ENCODE measurements around the gene LRRTM4. TPM values are rescaled to one million over a fixed set of nuclear protein-coding genes. Genes with fewer than 3 reads are reported as not detected.

The LRRTM4 gene
- total RNA-seq, 2 donors from 2014 or later, result 0.32 to 0.84 TPM

DNA sequence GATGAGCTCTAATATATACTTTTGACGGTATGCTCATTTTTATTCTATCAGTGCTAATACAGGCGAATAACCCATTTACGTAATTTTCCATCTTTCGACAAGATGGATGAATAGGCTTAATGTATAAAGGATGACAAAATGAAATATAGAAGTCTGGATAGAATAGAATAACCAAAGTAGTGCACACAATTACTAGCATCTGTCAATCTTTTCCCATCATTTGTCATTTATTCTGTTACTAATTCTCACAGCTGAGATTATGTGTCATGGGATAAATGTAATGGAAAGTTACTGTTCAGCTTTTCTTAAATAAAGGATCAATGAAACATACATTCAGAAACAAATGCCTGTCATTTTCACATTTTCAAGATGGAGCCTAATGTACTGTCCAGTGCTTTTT is 548.6 kb downstream of the LRRTM4 start:
- ATAC-seq, result no peak
- intact Hi-C loops (cut with DNase I), result no loop called here
- no peak for DNase-seq

DNA sequence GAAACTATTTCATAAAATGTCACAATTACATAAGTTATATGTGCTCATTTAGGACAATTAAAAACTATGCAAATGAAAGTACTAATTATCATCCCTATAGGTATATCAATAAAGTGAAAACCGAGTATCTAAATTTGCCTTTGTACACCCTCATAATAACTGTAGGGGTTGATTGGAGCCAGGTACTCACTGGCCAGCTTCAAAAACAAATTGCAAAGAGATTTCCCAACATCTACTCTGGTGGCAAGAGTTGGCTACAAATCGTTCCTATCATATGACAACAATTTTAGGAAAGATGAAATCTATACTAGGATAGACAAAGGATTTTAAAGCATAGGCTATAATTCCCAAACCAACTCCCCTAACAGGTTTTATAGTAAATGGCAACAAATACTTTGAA is 556.4 kb downstream of the LRRTM4 start:
- ATAC-seq (no peak), DNase-seq (no peak)
- intact Hi-C loops (cut with DNase I), result no loop called here

DNA sequence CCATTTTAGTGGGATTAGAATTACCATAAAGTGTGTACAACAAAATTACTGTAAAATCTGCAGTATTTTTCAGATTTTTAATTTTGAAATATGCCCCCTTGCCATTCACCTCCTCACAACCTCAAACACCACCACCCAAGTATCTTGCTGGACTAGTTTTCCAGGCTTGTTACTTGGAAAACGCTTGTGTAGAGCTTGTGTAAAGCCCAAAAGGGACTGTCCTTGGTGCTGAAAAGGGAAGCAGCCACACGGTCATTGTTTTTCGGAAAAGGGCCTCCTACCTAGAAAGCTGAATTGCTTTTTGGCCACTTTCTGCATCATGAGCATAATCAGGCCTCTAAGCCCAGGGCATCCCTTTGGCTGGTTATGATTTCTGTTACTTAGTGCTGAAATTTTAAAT is 563.4 kb downstream of the LRRTM4 start:
- intact Hi-C loops (cut with DNase I), result no loop called here
- no peak for ATAC-seq
- DNase-seq, result no peak

DNA sequence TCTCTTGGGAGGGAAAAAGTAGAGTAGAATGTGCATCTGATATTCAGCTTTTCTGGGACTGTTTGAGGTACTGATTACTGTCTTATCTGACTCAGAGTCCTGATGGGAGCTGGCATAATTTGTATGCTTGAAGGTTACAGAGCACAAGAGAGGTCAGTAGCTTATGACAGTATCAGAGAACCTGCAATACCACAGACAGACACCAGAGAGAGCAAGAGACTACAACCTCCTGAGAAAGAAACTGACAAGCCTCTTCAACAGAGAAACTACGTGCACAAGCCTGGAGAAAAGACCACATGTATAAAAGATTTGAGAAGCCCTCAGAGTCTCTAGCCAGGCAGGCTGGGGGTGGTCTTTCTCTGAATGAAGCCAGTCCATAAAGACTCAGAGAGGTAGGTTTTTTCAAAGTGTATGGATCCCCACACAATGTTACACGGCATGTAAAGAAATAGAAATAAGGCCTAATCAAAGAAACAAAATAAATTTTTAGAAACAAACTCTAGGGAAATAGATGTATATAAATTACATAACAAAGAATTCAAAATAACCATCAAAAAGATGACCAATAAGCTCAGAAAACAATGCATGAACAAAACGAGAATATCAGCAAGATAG is 568.3 kb downstream of the LRRTM4 start:
- DNase-seq (no peak), ATAC-seq (peak; percentile 38 to 52)
- intact Hi-C loops (cut with DNase I), result no loop called here

DNA sequence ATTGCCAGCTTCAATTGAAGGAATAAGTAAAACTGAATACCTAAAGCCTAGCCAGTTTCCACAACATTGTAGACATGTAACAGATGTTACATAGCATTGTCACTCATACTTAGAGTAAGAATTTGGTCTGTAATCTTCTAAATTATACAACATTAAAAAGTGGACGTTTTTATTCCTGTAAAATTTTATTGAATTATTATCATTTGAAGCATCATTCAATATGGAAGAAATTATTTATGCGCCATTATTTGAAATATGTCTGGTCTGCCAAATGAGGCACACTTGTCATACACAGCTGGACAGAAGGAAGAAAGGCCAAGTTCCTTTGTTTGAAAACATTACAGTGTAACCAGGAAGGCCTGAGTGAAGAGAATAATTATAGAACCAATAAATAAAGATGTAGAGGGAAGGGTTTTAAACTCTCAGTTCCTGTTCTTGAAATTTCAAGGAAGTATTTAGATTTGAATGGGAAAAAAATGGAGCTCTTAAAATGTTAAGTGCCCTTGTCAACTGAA is 575.5 kb downstream of the LRRTM4 start:
- ATAC-seq (no peak), DNase-seq (no peak)
- intact Hi-C loops (cut with DNase I), result no loop called here

DNA sequence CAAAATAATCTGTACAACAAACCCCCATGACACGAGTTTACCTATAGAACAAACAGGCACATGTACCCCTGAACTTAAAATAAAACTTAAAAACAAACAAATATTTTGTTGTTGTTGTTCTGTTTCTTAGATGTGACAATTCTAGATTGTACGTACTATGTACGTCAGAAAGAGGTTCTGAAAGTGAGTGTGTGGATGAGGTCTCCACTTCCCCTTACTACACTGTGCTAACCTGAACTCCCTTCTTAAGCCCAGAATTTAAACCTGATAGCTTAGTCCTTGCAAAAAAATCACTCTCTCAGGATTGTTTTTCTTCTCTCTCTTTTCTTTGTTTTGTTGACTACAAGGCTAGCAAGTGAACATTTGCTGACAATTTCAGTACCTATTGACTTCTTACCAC is 581.6 kb downstream of the LRRTM4 start:
- ATAC-seq, result no peak

DNA sequence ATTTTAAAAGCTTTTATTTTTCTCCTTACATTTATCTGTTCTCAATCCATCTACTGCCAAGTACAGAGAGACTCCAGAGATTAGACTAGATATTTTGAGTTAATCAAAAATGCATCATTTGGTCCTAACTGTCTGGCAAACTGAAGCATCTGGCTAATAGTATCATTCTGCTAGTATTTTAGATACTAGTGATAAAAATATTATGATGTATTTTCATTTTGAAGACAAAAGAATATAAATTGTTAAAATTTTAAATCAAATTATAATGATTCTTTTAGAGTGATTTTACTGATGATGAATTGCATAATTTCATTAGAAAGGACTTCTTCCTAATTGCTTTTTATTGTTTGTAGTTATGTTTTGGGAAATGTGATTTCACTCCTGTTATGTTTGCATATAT is 584.0 kb downstream of the LRRTM4 start:
- intact Hi-C loops (cut with DNase I), result no loop called here
- DNase-seq (no peak), ATAC-seq (no peak)

More for the DNA sequence above, 581.6 kb downstream of the LRRTM4 start:
- intact Hi-C loops (cut with DNase I), result no loop called here
- DNase-seq, result no peak

DNA sequence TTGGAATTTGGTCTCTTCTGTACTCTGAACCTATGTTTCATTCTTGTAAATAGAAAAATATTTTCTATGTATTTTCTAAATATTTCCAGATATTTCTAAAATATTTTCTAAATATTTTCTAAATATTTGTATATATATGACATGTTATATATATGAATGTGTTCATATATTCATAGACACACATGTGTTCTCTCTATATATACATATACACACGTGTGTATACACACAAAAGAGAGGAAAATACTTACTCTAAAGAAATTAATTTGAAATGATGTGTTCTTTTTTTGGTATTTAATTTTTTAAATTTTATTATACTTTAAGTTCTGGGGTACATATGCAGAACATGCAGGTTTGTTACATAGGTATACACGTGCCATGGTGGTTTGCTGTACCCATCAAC is 589.6 kb downstream of the LRRTM4 start:
- ATAC-seq (no peak), DNase-seq (no peak)
- intact Hi-C loops (cut with DNase I), result no loop called here

DNA sequence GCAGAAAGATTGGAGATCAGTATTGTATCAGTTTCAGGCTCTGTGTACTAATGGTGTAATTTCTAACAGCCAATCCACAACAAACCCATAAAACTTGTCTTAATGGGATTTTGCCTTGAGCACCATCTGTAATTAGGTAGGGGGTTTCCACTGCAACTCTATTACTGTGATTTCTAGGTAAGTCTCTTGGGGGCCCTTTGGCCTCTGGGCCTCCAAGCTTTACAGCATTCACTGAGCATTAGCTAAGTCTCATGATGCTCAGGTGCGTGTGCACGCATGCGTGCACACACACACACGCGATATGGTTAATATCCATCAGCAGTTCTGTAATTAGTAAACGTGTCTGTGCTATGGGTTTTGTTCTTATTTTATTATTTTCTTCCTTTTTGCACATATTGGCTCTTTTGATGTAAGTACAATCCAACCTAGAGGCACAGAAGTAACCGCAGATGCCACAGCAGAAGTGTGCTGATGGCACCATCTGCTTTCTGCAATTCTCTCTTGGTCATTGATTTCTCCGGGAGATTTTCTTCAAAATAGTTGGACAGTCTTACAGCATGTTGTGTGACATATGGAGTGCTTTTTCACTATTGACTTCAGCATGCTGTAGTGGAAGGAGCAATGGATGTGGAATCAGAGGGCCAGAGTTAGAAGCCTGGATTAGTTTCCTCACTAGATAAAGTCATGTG is 592.0 kb downstream of the LRRTM4 start:
- DNase-seq (no peak), ATAC-seq (no peak)
- intact Hi-C loops (cut with DNase I), result no loop called here

DNA sequence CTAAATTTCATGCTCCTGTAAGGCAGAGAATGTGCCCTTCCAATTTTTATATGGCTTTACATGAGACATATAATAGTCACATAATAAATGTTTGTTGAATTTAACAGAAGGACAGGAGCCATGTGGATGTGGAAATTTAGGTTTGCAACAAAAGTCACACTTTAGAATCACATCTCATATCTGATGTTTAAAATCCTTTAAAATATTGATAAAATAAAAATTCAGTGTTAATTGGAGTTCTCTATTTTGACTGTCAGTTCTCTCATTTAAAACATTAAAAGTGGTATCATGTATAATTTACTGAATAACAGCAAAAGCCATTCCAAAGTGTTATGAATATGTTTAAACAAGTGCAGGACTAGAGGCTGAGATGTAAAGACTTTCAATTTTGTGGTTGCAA is 594.1 kb downstream of the LRRTM4 start:
- no peak for ATAC-seq
- no peak for DNase-seq
- intact Hi-C loops (cut with DNase I), result no loop called here

DNA sequence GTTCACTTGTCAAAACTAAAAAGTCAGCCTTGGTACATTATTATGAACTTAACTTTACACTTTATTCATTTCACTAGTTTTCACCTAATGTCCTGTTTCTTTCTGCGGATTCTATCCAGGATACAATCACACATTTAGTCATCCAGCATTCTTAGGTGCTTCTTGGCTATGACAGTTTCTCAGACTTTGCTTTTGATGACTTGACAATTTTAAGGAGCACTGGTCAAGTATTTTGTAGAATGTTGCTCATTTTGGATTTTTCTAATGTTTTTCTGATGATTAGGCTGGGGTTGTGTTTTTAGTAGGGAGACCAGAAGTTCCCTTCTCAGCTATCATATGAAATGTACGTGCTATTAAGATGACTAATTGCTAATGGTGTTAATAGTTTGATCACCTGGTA is 601.2 kb downstream of the LRRTM4 start:
- intact Hi-C loops (cut with DNase I), result no loop called here
- ATAC-seq, result no peak
- no peak for DNase-seq

DNA sequence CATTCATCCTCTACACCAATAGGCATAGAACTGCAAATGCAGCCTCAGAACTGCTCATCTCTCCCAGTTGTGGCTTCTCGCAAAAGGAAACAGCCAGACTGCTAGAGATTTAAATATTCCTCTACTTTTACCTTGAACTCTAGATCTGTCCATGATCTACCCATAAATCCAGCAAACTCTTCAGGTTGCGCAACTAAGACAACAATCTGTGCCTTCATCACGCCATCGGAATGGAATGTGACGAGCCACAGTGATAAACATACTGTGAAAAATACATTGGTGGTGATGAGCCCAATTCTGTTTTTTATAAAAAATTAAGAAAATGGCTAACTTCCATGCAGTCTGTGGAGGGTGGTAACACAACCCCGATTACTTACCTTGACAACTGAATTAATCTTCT is 626.7 kb downstream of the LRRTM4 start:
- intact Hi-C loops (cut with DNase I), result no loop called here
- DNase-seq, result no peak
- no peak for ATAC-seq

DNA sequence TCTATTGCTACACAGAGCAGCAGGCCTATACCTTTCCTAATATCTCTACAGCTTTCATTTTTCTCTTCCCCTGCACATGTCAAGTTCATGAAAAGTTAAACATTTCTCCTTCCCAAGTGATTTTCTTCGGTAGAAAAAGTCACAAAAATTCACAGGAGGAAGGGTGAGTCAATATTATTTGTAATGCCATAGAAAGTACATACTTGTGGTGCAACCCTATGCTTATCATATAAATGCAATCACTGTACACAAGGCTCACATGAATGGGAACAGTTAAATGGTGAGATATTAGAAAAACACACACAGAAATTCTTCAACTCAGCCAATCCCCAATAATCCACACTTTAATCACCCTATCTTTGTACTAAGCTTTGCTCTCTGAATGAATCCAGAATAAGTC is 651.6 kb downstream of the LRRTM4 start:
- intact Hi-C loops (cut with DNase I), result no loop called here
- DNase-seq, result no peak
- no peak for ATAC-seq

DNA sequence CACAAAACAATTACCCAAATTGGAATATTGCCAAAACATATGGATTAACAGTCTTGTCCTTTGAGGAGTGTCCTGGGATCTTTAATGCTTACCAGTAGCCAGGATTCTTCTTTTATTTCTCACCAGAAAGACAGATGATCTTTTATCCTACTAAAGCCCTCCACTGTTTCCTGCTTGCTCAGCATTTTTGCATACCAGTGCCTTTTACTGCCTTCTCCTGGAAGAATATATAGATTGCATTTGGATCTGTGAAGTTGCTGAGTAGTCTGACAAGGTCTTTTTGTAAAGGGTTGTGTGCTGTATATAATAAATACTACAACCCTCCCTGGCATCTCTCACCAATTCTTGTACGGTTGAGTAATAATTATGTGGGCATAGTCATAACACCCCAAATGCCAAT is 652.2 kb downstream of the LRRTM4 start:
- intact Hi-C loops (cut with DNase I), result no loop called here
- DNase-seq (no peak), ATAC-seq (no peak)

DNA sequence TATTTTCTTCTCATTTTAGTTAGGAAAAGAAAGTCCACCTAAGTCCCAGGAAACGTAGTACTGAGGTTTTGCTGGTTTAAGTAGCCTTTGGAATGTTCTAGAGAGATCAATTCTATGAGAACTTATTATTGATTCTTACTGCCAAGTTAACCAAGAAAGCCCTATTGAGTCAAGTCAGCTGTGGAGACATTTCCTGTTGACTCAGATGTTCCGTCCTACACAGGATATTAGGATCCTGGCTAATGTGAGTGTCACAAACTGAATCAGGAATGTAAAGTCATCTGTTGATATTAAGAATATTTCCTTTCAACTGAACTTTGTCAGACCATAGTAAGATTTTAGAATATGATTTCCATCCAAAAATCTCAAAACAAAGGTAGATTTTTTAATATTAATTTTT is 654.3 kb downstream of the LRRTM4 start:
- ATAC-seq, result no peak

DNA sequence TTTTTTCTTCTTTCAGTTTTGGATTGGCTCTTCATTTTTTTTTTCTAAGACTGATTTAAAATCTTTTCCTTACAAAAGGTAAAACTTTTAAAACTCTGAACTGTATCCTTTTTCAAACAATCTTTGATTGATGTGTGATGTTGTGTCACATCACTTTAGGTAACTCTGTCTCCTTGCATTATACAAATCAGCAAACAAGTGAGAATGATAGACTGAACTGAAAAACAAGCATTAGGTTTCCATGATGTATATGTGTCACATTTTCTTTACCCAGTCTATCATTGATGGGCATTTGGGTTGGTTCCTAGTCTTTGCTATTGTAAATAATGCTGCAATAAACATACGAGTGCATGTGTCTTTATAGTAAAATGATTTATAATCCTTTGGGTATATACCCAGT is 655.7 kb downstream of the LRRTM4 start:
- DNase-seq, result no peak
- no peak for ATAC-seq
- intact Hi-C loops (cut with DNase I), result no loop called here

More for the DNA sequence above, 654.3 kb downstream of the LRRTM4 start:
- no peak for DNase-seq
- intact Hi-C loops (cut with DNase I), result no loop called here

DNA sequence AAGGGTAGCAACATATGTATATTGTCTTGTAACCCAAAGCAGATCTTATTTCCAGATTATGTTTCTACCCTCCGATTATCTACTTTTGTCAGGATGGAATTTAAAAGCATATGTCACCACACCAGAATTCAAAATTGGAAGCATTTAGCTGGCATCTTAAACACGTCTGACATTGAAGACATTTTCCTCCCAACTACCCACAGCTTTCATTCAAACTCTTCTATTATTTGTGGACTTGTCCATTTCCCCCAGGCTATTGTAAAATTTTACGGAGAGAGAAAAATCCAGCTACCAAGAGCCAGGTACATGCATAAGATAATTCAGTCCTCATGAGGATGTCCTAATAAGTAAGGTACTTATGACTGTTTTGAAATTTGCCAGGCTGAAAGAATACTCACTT is 659.3 kb downstream of the LRRTM4 start:
- ATAC-seq, result no peak
- no peak for DNase-seq
- intact Hi-C loops (cut with DNase I), result no loop called here

DNA sequence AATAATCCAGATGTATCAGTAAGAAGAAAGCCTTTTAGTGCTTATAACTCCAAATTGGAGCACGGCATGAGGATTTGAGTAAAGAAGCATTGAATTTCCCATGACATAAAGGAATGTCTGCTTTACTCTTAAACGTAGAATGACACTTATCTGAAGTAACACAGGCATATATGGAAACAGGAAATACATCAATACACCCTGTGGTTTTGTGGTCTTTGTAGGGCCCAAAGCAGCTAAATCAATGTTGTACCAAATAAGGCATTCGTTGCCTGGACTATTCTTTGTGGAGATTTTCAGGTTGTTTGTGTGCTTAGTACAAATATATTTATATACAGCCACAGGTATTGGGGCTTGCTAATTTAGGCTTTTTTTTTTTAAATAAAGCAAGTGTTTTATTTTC is 660.5 kb downstream of the LRRTM4 start:
- intact Hi-C loops (cut with DNase I), result no loop called here
- no peak for DNase-seq
- no peak for ATAC-seq

DNA sequence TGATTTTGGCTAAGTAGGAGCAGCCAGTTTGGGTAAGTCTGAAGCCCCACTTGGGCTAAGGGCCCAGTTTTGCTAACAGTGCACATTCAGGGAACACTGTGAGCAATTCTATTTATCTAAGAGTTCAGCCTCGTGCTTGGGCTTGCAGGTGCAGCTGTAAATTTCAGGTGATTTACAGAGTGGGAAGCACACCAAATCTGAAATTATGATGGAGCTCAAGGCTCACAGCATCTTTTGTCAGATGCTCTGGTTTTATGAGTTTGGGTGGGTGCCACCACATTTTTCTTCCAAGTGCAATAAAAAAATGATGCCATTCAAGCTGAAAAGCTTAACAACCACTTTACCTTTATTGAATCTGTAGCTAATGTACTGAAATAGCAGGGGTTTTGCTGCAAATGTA is 671.2 kb downstream of the LRRTM4 start:
- DNase-seq (no peak), ATAC-seq (no peak)
- intact Hi-C loops (cut with DNase I), result no loop called here

DNA sequence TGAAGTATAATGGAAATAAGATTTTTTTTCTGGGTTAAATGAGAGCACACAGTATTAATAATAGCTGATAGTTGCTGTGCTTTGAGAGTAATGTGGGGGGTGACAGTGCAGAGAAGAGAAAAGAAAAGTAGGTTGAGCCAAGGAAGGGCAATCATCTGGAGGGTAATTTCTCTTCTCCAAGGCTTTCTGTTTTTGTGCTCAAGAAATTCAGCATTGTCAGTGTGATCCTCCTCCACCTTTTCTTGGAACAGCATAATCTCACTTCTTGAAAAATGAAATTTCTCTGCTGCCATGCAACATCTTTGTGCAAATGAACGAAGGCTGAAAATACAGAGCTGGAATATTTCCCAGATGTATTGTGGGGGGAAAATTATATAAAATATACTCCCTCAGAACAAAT is 673.1 kb downstream of the LRRTM4 start:
- DNase-seq (no peak), ATAC-seq (no peak)
- intact Hi-C loops (cut with DNase I), result no loop called here

DNA sequence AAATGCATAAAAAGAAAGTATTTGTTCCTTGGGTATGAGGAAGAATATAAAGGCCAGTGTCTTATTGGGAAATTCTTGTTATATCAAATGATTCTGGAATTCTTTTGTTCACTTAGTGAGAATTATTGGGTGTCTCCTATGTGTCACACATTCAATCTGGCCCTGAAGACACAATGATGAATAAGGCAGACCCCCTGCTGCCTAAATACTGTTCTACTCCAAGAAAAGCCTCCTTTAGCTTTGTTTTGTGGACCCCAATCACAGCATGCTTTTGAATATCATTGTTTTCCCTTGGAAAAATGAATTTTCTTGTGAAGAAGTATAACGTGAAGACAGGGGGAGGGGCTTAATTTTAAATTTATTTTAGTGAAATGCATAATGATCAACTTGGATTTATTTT is 682.4 kb downstream of the LRRTM4 start:
- ATAC-seq (no peak), DNase-seq (no peak)
- intact Hi-C loops (cut with DNase I), result no loop called here
